Measurements from ENCODE around the gene ALLC. TPM values are rescaled to one million over a fixed set of nuclear protein-coding genes. Genes with fewer than 3 reads are reported as not detected.

ALLC gene
- polyA plus RNA-seq, 2 of the 4 experiments (the other 2 are of a cell fraction): not detected

- CTCF ChIA-PET: interaction anchor here (0.7 to 1.6 kb wide), 5 partner anchors 9 to 23 kb away, joined by 3 to 5 read pairs (median 3); no protein-coding TSS in a partner anchor
- WGBS (ENCODE audit: missing lambda C conversion rate): 62% methylated on average over 8 of the region's 10 CpGs
- no peak overlapping the region for H3K27ac ChIP-seq
- POLR2A ChIA-PET: no interaction called here
- DNase-seq (ENCODE audit: low read depth in 1 of 2, low spot score in 1 of 2) (no peak), FAIRE-seq (no peak), ATAC-seq (peak in 1 of 2 experiments; percentile 10; a peak in 1 of 6 replicates)
- H3K9me3 ChIP-seq: no peaks in the 10 kb centered on the region
- H3K4me1 ChIP-seq: no peaks in the 10 kb centered on the region
- no peak for TF ChIP-seq PHF8 (IDR thresholded peaks at IDR 0.05; ENCODE audit: borderline replicate concordance, low read depth)
- TF ChIP-seq CBX2 (IDR thresholded peaks at IDR 0.05; ENCODE audit: borderline replicate concordance, low read depth): no peak
- TF ChIP-seq NPAS2 (CRISPR knock-in tag; IDR thresholded peaks at IDR 0.05; ENCODE audit: borderline replicate concordance): no peak
- no peak for TF ChIP-seq HDAC2 (IDR thresholded peaks at IDR 0.05)
- no peak for TF ChIP-seq HMGXB4 (CRISPR knock-in tag; IDR thresholded peaks at IDR 0.05; ENCODE audit: borderline replicate concordance)
- no peak for TF ChIP-seq HEYL (CRISPR knock-in tag; IDR thresholded peaks at IDR 0.05)
- TF ChIP-seq HOXB13 (CRISPR knock-in tag; IDR thresholded peaks at IDR 0.05; ENCODE audit: low read depth): no peak
- TF ChIP-seq E2F6 (IDR thresholded peaks at IDR 0.05; ENCODE audit: borderline replicate concordance, low read depth): no peak
- TF ChIP-seq GATA3 (IDR thresholded peaks at IDR 0.05; ENCODE audit: borderline replicate concordance): no peak
- TF ChIP-seq PBX3 (IDR thresholded peaks at IDR 0.05): no peak
- TF ChIP-seq MAZ (IDR thresholded peaks at IDR 0.05; ENCODE audit: borderline replicate concordance, low read depth, low read length): no peak
- TF ChIP-seq NFE2L2 (conservative IDR thresholded peaks at IDR 0.05; ENCODE audit: low read length): no peak
- no peak for TF ChIP-seq EHMT2 (IDR thresholded peaks at IDR 0.05; ENCODE audit: low read depth)
- no peak overlapping the region for H3K4me2 ChIP-seq
- no peak overlapping the region for H3K4me3 ChIP-seq
Measured at GRCh38 chr2:3628241-3628679, 29.7 kb upstream of the ALLC start.

GRCh38 chr2:3628800-3629199 lies 29.2 kb upstream of the ALLC start:
- 36% methylated on average over 12 of the region's 12 CpGs for WGBS (ENCODE audit: missing lambda C conversion rate)
- FAIRE-seq: no peak
- Histone ChIP-seq H3K4me2 (no peak overlapping the region), H3K4me1 (no peaks in the 10 kb centered on the region), H3K9me3 (no peaks in the 10 kb centered on the region), H3K27ac (no peak overlapping the region), H3K4me3 (no peak overlapping the region)
- DNase-seq (ENCODE audit: low read depth in 1 of 2, low spot score in 1 of 2): peak in 1 of 2 experiments; percentile 41
- TF ChIP-seq MAZ (IDR thresholded peaks at IDR 0.05; ENCODE audit: borderline replicate concordance, low read depth, low read length) (no peak), RAD21 (conservative IDR thresholded peaks at IDR 0.05 in 1 of 2, IDR thresholded peaks at IDR 0.05 in 1 of 2) (0 out of 5 replicates have a peak, but pooled peaks of 1 of the 2 experiments have one; percentile 15), JUNB (IDR thresholded peaks at IDR 0.05) (no peak), KDM1A (IDR thresholded peaks at IDR 0.05; ENCODE audit: low read depth) (no peak), PHF8 (IDR thresholded peaks at IDR 0.05; ENCODE audit: borderline replicate concordance, low read depth) (no peak), HDAC2 (IDR thresholded peaks at IDR 0.05) (no peak), HEYL (CRISPR knock-in tag; IDR thresholded peaks at IDR 0.05) (no peak)
- ChIA-PET CTCF (interaction anchor here (0.7 to 1.6 kb wide), 5 partner anchors 8 to 23 kb away, joined by 3 to 5 read pairs (median 3); no protein-coding TSS in a partner anchor), POLR2A (no interaction called here)
- ATAC-seq: peak; percentile 36 to 69; a peak in 4 of 6 replicates

GRCh38 chr2:3630631-3631030 lies 27.4 kb upstream of the ALLC start:
- no peaks in the 10 kb centered on the region for H3K9me3 ChIP-seq
- 71% methylated on average over 7 of the region's 7 CpGs for WGBS (ENCODE audit: missing lambda C conversion rate)
- no peak overlapping the region for H3K27ac ChIP-seq
- FAIRE-seq (no peak), DNase-seq (ENCODE audit: low read depth in 1 of 2, low spot score in 1 of 2) (no peak), ATAC-seq (no peak)
- H3K4me2 ChIP-seq: no peak overlapping the region
- H3K4me3 ChIP-seq: no peak overlapping the region
- TF ChIP-seq JUNB (IDR thresholded peaks at IDR 0.05) (no peak), KDM5A (IDR thresholded peaks at IDR 0.05) (no peak)
- POLR2A ChIA-PET: no interaction called here
- H3K4me1 ChIP-seq: no peaks in the 10 kb centered on the region
- CTCF ChIA-PET: no interaction called here

Data from A549 (cell line).